Adrenal gland (tissue), 5 donors: ENCODE results near the gene ROS1.

Experiments used
- POLR2A ChIP-seq, 2 donors: fragments of 450-650 bp; IDR thresholded peaks; one replicate each; pipeline ENCODE4 v1.6.1; 2017; ENCODE audit warnings: antibody characterized with exemption in 2 of 2, mild to moderate bottlenecking in 2 of 2, moderate library complexity in 1 of 2
- TF ChIP-seq, protein P1 (sequence below), 6 experiments: fragments of 450-650 bp in 4 of 6; fragments of 200-600 bp in 2 of 6; sonication (generic) in 1 of 6; IDR thresholded peaks; 1 replicate in 5 of 6; 2 replicates in 1 of 6; pipeline versions ENCODE4 v1.5.1 to v1.8.0; 2016 to 2021; ENCODE audit warnings: antibody characterized with exemption in 6 of 6, mild to moderate bottlenecking in 2 of 6, moderate library complexity in 1 of 6
- donor health status: DM: no; HTN: no; CAD: no.

DNA sequence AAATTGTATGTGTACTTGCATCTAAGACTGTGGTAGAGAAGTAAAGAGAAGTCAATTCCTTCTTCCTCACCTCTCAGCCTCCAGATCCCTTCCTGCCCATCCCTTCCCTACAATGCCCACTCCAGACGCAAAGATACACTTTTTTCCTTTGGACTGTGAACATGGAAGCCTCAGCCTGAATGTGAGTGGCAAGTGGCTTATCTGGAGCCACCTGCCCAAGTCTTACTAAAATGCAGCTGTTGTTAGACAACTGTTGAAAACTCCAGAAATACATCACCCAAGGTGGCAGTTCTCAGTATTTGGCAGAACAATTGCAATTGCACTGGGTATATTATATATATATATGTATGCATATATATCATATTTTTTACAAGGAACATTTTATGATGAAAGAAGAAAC is 152.9 kb downstream of the ROS1 start:
- no peak for TF ChIP-seq POLR2A (IDR thresholded peaks at IDR 0.05)
- TF ChIP-seq, protein P1, sequence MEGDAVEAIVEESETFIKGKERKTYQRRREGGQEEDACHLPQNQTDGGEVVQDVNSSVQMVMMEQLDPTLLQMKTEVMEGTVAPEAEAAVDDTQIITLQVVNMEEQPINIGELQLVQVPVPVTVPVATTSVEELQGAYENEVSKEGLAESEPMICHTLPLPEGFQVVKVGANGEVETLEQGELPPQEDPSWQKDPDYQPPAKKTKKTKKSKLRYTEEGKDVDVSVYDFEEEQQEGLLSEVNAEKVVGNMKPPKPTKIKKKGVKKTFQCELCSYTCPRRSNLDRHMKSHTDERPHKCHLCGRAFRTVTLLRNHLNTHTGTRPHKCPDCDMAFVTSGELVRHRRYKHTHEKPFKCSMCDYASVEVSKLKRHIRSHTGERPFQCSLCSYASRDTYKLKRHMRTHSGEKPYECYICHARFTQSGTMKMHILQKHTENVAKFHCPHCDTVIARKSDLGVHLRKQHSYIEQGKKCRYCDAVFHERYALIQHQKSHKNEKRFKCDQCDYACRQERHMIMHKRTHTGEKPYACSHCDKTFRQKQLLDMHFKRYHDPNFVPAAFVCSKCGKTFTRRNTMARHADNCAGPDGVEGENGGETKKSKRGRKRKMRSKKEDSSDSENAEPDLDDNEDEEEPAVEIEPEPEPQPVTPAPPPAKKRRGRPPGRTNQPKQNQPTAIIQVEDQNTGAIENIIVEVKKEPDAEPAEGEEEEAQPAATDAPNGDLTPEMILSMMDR (IDR thresholded peaks at IDR 0.05), result no peak
